GM19099 (cell line): ENCODE measurements around the gene DLG2.

Source experiments
- POLR2A ChIP-seq: IDR thresholded peaks from 3 replicates; pipeline ENCODE4 v1.6.1; 2011; ENCODE audit warnings: low read depth; ENCODE audit not compliant: insufficient read length; ENCODE audit errors: extremely low read depth

Gene DLG2

GRCh38 chr11:85423316-85423715, 203.8 kb downstream of the DLG2 start:
- TF ChIP-seq POLR2A = no peak

DNA sequence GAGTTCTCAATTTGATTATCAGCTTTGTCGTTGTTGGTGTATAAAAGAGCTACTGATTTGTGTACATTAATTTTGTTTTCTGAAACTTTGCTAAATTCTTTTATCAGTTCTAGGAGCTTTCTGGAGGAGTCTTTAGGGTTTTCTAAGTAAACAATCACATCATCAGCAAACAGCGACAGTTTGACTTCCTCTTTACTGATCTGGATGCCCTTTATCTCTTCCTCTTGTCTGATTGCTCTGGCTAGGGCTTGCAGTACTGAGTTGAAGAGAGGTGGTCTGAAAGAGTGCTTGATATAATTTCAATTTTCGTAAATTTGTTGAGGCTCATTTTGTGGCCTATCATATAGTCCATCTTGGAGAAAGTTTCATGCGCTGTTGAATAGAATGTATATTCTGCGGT, 213.0 kb downstream of the DLG2 start:
- TF ChIP-seq POLR2A = no peak

- TF ChIP-seq POLR2A = no peak
Observed at GRCh38 chr11:85407648-85408047, 219.5 kb downstream of the DLG2 start.

DNA sequence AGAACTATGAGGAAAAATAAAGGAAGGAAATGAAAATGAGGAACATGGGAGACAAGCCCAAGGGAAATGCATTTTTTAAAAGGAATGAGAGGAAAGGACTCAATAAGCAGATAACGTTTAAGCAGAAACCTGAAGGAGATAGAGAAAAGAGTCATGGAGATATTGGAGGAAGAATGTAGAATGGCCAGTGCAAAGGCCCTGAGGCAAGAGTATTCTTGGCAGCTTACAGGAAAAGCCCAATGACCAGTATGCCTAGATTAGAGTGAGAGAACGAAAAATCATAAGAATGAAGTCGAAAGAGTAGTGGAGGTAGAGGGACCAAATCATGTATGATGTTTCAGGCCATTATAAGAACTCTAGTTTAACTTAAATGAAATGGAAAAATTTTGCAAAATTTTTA, 220.3 kb downstream of the DLG2 start:
- no peak for TF ChIP-seq POLR2A

DNA sequence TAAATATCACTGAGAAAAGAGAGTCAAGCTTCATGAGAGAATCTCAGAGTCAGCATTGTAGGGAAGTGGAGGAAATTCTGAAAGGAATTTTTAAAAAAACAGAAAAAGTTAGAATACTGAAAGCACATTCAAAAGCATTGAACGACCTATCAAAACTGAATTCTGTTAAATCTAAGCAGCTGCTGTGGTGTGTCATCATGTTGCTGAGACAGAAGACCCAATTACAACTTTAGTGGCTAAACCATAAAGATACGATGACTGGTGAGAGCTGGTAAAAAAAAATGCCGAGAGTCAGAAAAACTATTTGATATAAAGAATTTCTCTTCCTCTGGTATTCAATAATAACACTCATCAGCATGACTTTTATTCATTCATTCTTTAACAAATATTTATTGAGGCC, 220.8 kb downstream of the DLG2 start:
- no peak for TF ChIP-seq POLR2A

- TF ChIP-seq POLR2A = no peak
Observed at GRCh38 chr11:85394283-85394682, 232.9 kb downstream of the DLG2 start.

DNA sequence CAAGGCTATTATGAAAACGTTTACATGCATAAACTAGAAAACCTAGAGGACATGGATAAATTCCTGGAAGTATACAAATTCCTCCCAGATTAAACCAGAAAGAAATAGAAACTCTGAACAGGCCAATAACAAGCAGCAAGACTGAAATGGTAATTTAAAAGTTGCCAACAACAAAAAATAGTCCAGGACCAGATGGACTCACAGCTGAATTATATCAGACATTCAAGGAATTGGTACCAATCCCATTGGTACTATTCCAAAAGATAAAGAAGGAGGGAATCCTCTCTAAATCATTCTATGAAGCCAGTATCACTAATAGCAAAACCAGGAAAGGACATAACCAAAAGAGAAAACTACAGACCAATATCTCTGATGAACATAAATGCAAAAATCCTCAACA, 236.0 kb downstream of the DLG2 start:
- TF ChIP-seq POLR2A = no peak

- TF ChIP-seq POLR2A = no peak
Observed at GRCh38 chr11:85385547-85385946, 241.6 kb downstream of the DLG2 start.

DNA sequence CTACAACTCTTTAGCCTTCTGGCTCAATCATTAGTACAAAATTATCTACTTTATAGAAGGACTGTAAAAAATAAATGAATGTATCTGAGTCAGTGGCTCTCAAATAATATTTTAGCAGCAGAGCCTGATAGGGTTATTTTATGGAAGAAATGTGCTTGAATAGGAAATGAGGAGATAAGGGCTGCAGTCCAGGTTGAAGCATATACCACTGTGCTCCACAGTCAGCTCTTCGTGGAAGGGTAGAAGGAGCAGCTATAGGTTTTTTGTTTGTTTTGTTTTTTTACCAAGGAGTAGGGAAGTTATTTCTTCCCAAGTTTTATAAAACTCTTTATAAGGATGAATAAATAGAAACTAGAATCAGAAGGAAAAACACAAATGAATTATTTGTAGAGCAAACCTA, 242.0 kb downstream of the DLG2 start:
- TF ChIP-seq POLR2A = no peak

DNA sequence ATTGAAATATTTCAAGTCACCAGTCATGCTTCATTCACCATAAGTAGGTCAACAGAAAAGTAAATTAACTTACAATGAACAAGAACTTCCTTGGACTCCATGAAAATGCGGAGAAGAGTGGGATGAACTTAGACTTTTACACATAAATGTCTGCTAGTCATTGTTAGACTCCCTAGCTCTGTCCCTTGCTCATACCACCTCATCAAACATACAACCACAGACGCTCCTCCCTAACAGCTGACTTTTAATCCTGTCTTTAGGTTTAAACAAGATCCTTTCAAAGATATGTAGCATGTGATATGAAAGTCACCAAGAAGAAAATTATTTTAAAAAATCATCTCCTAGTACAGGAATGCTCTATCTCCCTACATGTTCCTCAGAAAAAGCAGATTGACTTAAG, 248.1 kb downstream of the DLG2 start:
- no peak for TF ChIP-seq POLR2A

- TF ChIP-seq POLR2A = no peak
Observed at GRCh38 chr11:85377901-85378300, 249.2 kb downstream of the DLG2 start.

DNA sequence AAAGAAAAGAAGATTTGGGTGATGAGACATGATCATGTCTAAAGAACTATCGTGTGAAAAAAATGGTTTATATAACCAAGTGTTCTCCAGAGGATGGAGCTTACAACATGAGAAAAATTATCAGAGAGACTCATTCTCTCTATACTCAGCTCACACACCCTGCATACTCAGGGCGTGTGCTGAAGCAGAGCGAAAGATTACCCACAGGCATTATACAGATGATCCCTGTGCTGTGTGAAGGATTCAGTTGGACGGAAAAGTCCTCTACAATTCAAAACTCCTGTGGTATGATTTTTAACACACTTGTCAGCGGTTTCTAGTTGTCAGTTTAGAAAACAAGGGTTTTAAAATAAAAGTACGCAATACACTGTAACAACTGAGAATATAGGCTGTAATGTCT, 267.3 kb downstream of the DLG2 start:
- TF ChIP-seq POLR2A = no peak

DNA sequence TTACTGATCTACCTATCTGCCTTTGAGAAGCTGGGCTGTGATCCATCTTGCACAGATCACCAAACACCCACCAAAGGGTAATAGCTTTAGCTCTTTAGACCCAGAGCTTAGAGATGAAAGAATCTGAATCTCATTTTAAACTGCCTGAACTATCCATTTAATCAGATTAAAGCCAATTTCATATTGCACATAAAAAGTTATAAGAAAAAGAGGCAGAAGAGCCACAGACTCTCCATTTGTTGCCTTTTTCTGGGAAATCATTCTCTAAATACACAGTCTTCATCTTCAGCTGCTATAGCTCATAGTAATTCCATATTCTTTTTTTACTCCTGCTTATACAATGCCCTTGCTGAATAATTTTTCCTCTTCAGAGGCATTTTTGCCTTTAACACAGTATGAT, 271.2 kb downstream of the DLG2 start:
- no peak for TF ChIP-seq POLR2A

GRCh38 chr11:85348945-85349344, 278.2 kb downstream of the DLG2 start:
- no peak for TF ChIP-seq POLR2A

- no peak for TF ChIP-seq POLR2A
Observed at GRCh38 chr11:85347291-85347690, 279.9 kb downstream of the DLG2 start.

DNA sequence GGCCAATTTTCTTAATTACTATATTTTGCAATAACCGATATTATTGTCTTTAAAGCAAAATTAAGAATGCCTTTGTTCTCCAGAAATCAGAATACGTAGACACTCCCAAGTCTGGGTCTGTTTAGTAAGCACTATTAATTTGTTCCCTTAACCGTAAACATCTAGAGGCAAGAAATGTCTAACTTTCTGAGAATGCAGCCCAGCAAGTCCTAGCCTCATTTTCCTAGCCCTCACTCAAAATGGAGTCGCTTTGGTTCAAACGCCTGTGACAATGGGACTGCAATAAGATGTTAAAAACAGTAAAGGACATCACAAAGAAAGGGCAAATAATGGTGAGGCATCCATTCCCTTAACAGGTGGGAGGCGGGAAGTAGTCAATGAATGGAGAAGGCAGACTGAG, 280.7 kb downstream of the DLG2 start:
- no peak for TF ChIP-seq POLR2A

DNA sequence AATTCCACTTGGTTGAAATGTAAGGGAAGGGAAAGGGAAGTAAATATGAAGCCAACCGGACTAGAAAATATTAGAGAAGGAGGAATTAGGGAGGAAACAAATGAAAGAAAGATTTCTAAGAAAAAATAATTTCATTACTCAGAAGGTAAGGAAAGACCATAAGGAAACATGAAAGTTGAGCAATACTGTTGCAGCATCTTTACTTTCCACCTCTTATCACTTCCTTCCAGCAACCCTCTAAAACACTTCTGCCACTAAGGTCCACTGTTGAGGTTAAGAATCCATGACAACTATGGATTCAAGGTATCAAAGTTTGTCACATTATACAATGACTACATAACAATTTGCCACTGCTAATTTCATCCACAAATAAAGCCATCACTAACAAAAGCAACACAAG, 308.6 kb downstream of the DLG2 start:
- no peak for TF ChIP-seq POLR2A

DNA sequence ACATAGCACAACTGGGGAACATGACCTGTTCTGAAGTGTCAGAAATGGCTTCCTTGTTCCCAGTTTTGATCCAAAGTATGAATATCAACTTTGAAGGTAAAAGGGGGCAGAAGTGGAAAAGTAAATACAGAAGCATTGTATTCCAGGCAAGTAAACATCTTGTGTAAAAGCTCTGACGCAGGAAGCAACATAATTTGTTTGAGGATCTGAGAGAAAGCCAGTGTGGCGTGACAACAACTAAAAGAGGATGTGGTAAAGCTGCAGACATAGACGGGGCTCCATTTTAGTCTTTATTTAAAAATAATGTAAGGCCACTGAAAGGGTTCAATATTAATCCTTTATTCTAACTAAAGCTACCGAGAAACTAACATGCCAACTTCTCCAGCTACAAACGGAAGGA, 310.2 kb downstream of the DLG2 start:
- no peak for TF ChIP-seq POLR2A
